ENCODE measurements around the gene CD300H.

The CD300H gene

GRCh38 chr17:74567397-74567796, at the start of gene CD300H:
Gene CD300H, minus strand, starts transcription at chr17:74567509.
- DNase-seq = no peak

- no peak for DNase-seq
Observed at GRCh38 chr17:74616696-74617095, 49.4 kb upstream of the CD300H start.

- no peak for DNase-seq
Observed at GRCh38 chr17:74612046-74612445, 44.7 kb upstream of the CD300H start.

GRCh38 chr17:74610108-74610507, 42.8 kb upstream of the CD300H start:
- DNase-seq = no peak

- DNase-seq = no peak
Observed at GRCh38 chr17:74608511-74608910, 41.2 kb upstream of the CD300H start.

GRCh38 chr17:74607221-74607620, 39.9 kb upstream of the CD300H start:
- no peak for DNase-seq

GRCh38 chr17:74606050-74606449, 38.7 kb upstream of the CD300H start:
- DNase-seq = no peak

- DNase-seq = peak; percentile 44
Observed at GRCh38 chr17:74605361-74605760, 38.1 kb upstream of the CD300H start.

- DNase-seq = no peak
Observed at GRCh38 chr17:74604761-74605160, 37.5 kb upstream of the CD300H start.

GRCh38 chr17:74604200-74604599, 36.9 kb upstream of the CD300H start:
- DNase-seq = no peak

GRCh38 chr17:74603746-74604145, 36.4 kb upstream of the CD300H start:
- DNase-seq = no peak

GRCh38 chr17:74603037-74603635, 35.8 kb upstream of the CD300H start:
- no peak for DNase-seq

GRCh38 chr17:74601944-74602572, 34.7 kb upstream of the CD300H start:
- DNase-seq = no peak

GRCh38 chr17:74599448-74599939, 32.2 kb upstream of the CD300H start:
- DNase-seq = no peak

GRCh38 chr17:74599023-74599399, 31.7 kb upstream of the CD300H start:
- no peak for DNase-seq

GRCh38 chr17:74598346-74599022, 31.2 kb upstream of the CD300H start:
- no peak for DNase-seq

- no peak for DNase-seq
Observed at GRCh38 chr17:74597069-74597790, 29.9 kb upstream of the CD300H start.

- no peak for DNase-seq
Observed at GRCh38 chr17:74595037-74595750, 27.9 kb upstream of the CD300H start.

- no peak for DNase-seq
Observed at GRCh38 chr17:74592087-74592990, 25.0 kb upstream of the CD300H start, which contains the start of gene CD300LD. Gene CD300LD, minus strand, starts transcription at chr17:74592283. Its CDS starts 81 bp downstream, at chr17:74592202.

GRCh38 chr17:74591503-74591902, 24.2 kb upstream of the CD300H start:
- no peak for DNase-seq

- DNase-seq = no peak
Observed at GRCh38 chr17:74585711-74586110, 18.4 kb upstream of the CD300H start.
